NCI-H1092 treated with DMSO at 0.1 percent for 48 hours (cell line): ENCODE measurements around the gene CADM1.
A peak's percentile ranks its signal among the peaks of the same experiment; 100 is the strongest.

Experiments
- DNase-seq: peaks from one replicate; lab custom pipeline; 2025; lab: John Stamatoyannopoulos, UW

Gene CADM1

DNA sequence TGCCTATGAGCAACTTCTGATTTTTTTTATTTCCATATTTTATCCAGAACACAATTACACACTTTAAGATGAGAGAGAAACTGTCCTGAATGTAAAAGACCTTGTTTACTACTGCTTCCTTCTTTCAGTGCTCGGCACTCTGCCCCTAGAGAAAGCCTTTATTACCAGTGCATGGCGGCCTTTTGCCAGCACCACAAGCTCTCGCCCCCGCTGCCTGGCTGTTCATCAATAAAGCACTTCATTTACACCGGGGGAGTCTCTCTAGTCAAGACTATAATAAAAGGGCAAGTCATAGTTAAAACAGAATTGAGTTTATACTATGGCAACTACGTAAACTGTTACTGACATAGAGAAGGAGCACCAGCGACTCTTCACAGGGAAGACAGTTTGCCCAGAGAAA is 259.5 kb downstream of the CADM1 start:
- peak; percentile 92 for DNase-seq

DNA sequence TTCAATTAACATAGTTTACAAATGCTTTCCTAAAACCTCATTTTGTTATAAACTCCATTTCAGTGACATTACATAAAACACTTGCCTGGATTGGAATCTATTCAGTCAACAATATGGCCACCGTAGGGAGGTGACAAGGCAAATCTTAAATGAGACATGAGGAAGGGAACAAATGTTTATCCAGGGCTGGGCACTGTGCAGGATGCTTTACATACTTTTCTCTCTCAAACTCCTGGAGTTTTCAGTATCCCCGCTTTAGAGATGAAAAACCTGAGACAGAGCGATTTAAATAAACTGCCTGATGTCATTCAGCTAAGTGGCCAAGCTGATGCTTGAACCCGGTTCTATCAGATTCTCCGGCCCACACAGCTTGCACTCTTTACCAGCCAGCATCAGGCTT is 259.9 kb downstream of the CADM1 start:
- no peak for DNase-seq

- no peak for DNase-seq
These were observed 261.2 kb downstream of the CADM1 start for GRCh38 chr11:115242982-115243381.

DNA sequence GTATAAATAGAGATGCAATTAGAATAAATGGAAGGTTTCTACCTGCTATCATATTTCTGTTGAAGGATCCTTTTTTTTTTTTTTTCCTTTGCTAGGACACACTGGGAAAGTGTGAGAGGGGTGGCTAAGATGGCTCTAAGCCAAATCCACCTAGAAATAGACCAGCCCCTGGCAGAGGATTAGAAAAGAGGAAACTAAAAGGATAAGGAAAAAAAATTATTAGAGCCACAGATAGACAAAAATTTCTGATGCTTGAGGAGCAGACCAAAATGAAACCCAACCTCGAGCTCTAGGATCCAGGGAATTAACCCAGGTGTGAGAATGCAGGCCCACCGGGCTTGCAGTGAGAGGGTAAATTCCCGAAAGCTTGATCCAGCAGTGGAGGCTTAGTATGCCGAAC is 262.3 kb downstream of the CADM1 start:
- peak; percentile 86 for DNase-seq

DNA sequence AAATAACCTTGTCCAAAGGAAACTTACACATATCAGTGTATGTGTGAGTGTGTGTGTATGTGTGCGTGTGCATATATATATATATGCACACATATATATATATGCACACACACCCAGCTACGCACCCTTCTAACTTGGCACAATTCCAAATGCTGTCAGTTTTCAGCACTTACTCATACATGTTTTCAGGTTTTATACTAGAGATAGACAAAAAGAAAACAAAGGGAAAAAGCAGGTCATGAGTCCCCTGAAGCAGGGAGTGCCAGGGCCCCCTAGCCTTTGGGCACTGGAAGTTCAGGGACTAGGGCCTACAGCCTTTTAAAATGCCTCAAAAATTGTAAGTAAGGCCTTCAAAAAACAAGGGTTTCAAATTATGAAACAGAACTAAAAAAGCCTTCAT is 265.4 kb downstream of the CADM1 start:
- DNase-seq: no peak

GRCh38 chr11:115238086-115238485 is 266.1 kb downstream of the CADM1 start:
- no peak for DNase-seq

DNA sequence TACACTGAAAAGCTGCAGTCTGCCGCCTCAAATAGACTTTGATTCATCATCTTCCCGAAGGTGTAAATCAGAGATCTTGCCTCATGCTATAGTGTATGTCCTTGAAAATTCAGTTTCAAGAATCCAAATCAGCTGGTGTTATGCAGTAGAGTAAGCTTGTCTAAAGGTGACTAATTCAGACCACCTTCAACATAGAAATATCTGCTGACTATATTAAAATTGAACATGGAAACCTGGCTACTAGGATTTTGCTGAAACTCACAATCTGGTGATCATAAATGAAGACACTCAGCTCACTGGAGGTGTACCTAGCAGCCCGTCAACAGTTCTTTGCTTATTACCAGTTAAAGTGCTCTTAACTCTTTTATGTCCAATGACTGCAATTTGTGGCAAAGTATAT is 266.6 kb downstream of the CADM1 start:
- no peak for DNase-seq

DNA sequence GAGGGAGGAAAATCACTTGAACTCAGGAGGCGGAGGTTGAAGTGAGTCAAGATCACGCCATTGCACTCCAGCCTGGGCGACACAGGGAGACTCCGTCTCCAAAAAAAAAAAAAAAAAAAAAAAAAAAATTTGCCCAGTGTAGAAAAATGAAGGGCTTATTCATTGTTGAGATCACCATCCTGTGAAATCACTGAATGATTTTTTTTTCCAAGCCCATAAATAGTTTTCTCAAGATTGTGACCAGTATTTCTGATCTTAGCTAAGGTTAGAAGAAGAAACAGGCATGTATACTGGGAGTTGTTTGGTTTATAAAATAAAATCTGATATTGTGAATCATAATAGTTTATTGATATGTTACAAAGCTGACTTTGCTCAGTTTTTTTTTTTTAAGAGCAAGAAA is 269.4 kb downstream of the CADM1 start:
- no peak for DNase-seq

GRCh38 chr11:115226556-115226955 is 277.7 kb downstream of the CADM1 start:
- DNase-seq: no peak

- DNase-seq: no peak
These were observed 279.7 kb downstream of the CADM1 start for GRCh38 chr11:115224551-115224950.

DNA sequence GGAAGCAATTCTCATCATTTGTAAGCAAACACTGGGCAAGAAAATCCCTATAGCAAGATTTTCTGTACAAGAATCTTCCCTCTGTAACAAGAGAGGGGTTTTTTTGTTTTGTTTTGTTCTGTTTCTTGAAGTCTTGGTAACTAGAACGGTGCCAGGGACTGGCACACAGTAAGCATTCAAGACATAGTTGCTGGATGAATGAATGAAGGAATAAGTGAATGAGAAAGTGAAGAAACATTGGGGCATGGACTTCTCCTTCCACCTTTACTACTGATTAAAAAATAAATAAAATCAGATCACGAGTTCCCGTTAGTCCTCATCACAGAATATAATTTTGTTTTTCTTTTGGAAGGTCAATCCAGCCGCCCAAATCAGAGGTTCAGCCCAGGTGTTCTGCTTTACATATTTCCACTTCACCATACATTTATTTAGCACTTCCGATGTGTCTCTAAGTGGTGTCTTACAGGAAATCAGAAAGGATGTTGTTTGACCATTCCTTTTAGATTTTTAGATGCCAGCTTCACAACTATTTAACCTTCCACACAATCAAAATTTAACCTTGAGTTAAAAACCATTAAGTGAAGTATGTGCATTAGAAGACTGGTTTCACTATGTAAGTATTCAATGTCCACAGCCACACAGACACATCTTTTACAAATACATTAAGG is 281.2 kb downstream of the CADM1 start:
- no peak for DNase-seq

- peak; percentile 71 for DNase-seq
These were observed 281.9 kb downstream of the CADM1 start for GRCh38 chr11:115222218-115222862.

DNA sequence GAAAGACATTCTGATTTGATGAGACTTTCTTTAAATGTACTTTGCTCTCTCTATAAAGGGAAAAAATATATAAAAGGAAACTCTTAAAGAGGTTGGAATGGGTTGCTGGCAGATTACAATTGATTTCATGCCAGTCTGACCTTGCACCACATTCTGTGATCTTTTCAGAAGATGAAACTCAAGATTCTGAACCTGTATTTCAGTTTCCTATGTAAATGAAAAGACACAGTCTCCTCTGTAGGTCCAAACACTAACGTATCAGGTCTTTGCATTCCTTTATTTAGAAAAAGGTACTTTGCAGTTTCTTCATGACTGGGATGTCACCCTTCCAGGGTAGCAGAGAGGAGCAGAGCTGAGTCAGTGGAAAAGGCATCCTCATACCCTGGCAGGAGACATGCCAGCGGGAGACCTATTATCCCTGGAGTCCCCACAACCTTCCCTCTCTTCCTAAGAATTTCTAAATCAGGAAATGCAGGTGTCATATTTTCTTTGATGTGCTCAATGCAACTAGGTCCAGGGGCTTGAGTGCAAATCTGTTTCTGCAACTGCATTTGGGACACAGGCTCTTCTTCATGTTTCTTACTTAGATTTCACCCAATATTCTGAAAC is 282.6 kb downstream of the CADM1 start:
- no peak for DNase-seq

GRCh38 chr11:115220911-115221310 is 283.3 kb downstream of the CADM1 start:
- DNase-seq: peak; percentile 46

- peak; percentile 46 for DNase-seq
These were observed 283.8 kb downstream of the CADM1 start for GRCh38 chr11:115220423-115220822.

DNA sequence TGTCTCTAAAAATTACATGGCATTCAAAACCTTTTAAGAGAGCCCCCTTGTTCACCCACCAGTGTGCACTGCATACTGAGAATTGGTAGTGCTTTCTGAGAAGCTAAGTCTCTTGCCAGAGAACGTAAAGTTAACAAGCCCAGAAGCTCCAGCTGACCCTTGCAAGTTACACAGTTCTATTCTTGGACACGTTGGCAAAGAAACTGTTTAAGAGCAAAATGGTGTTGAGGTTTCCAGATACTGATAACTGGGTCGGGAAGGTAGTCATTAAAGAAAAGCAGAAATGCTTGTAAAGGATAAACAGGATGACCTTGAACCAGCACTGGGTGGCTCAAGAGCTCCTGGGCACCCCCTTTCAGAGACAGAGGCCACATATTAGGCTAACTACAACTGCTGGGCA is 284.8 kb downstream of the CADM1 start:
- DNase-seq: no peak

DNA sequence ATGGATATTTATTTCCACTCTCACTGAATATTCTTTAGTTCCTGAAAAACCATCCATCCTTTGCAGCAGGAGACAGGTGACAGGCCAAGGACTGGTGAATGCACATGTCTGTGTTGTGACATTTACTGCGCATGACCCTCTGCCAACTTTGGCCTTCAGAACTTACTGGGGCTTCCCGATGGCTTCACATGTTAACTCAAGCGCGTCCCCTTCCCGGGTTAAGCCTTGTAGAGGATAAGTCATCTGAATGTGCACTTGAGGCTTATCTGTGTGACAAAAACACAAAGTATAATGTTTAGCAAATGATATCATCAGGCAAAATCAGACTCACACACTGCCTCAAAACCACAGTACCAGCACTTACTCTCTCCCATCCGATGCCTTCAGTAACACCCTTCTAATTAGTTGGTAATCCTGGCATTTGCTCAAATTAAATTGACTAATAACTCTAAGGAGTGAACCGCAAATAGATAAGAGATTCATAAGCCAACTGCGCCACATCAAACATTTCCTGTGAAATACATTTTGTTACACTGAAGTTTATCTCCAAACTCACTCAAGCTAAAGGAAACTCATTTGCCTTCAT is 286.4 kb downstream of the CADM1 start:
- DNase-seq: no peak

- no peak for DNase-seq
These were observed 288.3 kb downstream of the CADM1 start for GRCh38 chr11:115215694-115216617.

GRCh38 chr11:115214644-115215234 is 289.5 kb downstream of the CADM1 start:
- no peak for DNase-seq

DNA sequence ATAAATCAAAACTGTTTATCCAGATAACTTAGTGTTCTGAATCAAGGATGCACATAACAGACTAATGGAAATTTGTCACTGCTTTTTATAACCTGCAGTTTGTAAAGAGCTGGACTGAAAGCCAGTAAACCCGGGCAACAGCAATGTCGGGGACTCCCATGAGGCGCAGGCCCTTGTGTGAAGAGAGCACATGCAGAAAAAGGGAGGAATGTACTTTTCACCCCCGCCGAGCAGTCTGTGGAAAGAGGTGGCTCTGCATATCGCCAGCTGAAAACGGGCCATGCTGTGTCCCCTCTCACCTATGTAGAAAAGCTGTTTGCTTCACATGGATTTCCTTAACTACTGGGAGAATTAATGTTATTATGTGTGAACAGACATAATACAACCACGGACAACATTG is 291.2 kb downstream of the CADM1 start:
- DNase-seq: no peak

DNA sequence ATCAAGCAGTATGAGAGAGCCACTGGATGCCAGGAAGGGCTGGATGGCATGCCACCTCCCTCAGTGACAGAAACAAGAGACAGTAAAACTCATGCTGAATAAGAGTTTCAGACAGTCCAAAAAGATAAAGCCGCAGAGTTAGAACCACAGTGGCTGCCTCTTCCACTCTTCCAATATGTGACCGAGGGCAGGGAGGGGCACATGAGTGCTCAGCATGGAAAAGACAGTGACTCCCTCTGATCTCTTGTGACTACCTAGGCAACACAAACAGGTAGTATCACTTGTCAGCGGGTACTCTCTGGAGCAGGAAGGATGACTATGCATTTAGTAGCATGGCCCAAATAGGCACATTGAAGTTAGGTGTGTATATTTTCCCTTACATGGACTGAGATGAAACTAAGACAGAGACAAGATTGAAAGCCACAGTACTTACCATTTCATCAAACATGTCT is 295.4 kb downstream of the CADM1 start:
- DNase-seq: no peak

DNA sequence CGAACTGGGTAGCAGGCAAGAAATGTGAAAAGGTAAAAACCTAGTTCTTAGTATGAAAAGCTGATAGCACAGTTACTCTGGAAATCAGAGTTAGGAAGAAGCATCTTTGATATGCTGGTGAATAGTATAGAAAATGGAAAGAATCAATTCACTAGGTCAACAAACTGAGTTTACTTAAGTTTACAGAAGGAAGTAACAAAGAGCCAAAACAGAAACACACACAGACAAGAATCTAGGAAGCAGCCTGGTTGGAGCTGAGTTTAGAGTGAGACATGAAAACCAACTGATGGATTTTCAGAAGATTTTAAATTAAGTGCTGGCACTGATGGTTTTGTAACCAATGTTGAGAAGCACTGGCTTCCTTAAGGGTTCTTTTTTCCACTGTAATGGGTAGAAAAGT is 296.3 kb downstream of the CADM1 start:
- no peak for DNase-seq
